HG02943 (cell line): ENCODE measurements around the gene OR2V2.
A peak's percentile ranks its signal among the peaks of the same experiment; 100 is the strongest.
"Not testable (repeated sequence)": the region's sequence is repeated elsewhere in the genome, so short reads cannot be mapped to it uniquely, and the experiment has no call there.

Source experiments
- ATAC-seq: cut with Tn5 transposase; IDR thresholded peaks from one replicate; pipeline ENCODE4 v1.9.1; 2021; ENCODE audit warnings: mild to moderate bottlenecking, low read depth, moderate library complexity; ENCODE audit not compliant: unreplicated experiment

Gene OR2V2

GRCh38 chr5:181167814-181168488, 20.6 kb downstream of the OR2V2 start:
- ATAC-seq = no peak

DNA sequence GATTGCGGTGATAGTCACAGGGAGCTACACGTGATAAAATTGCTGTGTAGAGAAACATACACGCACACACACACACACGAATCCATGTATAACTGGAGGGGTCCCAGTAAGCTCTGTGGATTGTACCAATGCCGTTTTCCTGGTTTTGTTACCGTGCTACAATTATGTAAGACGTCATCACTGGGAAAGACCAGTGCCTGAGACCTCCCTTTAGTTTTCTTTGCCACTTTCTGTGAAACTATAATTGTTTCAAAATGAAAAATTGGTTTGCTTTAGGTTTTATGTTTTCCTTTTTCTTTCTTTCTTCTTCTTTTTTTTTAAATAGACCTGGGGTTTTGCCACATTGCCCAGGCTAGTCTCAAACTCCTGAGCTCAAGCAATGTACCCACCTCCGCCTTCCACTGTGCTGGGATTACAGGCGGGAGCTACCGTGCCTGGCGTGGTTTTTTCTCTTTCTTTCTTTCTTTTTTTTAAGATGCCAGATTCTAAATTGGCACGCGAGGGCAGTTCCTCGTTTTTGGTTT, 21.3 kb downstream of the OR2V2 start:
- no peak for ATAC-seq

- ATAC-seq = not testable (repeated sequence)
Observed at GRCh38 chr5:181169459-181170236, 22.3 kb downstream of the OR2V2 start.

- ATAC-seq = no peak
Observed at GRCh38 chr5:181170237-181170825, 22.9 kb downstream of the OR2V2 start.

- ATAC-seq = no peak
Observed at GRCh38 chr5:181170996-181171395, 23.6 kb downstream of the OR2V2 start.

GRCh38 chr5:181171782-181172181, 24.4 kb downstream of the OR2V2 start:
- ATAC-seq = no peak

- ATAC-seq = no peak
Observed at GRCh38 chr5:181173027-181173419, 25.6 kb downstream of the OR2V2 start.

GRCh38 chr5:181173420-181174342, 26.3 kb downstream of the OR2V2 start:
- no peak for ATAC-seq

GRCh38 chr5:181176254-181176952, 29.0 kb downstream of the OR2V2 start:
- no peak for ATAC-seq

DNA sequence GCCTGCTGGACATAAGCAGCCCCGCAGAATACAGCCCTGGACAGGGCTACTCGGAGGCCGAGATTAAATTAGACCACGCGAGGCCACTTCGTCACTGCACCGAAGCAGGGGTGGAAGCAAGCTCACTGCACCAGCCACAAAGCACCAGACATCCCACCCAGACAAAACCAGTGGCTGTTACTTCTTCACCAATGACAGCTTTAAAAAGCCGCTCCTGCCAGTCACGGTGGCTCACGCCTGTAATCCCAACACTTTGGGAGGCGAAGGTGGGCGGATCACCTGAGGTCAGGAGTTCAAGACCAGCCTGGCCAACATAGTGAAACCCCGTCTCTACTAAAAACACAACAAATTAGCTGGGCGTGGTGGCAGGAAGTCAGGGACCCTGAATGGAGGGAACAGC, 30.2 kb downstream of the OR2V2 start:
- ATAC-seq = not testable (repeated sequence)

GRCh38 chr5:181181650-181182565, 34.5 kb downstream of the OR2V2 start:
- ATAC-seq = peak; percentile 54

DNA sequence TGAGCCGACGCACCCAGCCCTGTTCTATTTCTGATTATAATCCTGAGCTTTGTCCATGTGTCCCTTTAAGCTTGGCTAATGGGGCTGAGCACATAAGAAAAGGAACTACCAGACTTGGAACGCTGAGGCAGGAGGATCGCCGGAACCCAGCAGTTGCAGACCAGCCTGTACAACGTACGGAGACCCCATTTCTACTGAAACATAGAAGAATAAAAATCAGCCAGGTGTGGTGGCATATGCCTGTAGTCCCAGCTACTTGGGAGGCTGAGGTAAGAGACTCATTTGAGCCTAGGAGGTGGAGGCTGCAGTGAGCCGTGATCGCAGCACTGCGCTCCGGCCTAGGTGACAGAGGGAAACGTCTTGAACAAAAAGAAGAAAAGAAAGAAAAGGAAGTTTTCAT, 35.3 kb downstream of the OR2V2 start:
- ATAC-seq = no peak

- ATAC-seq = no peak
Observed at GRCh38 chr5:181184845-181185216, 37.4 kb downstream of the OR2V2 start.

- no peak for ATAC-seq
Observed at GRCh38 chr5:181185560-181185959, 38.2 kb downstream of the OR2V2 start.

- no peak for ATAC-seq
Observed at GRCh38 chr5:181186022-181186421, 38.6 kb downstream of the OR2V2 start.

DNA sequence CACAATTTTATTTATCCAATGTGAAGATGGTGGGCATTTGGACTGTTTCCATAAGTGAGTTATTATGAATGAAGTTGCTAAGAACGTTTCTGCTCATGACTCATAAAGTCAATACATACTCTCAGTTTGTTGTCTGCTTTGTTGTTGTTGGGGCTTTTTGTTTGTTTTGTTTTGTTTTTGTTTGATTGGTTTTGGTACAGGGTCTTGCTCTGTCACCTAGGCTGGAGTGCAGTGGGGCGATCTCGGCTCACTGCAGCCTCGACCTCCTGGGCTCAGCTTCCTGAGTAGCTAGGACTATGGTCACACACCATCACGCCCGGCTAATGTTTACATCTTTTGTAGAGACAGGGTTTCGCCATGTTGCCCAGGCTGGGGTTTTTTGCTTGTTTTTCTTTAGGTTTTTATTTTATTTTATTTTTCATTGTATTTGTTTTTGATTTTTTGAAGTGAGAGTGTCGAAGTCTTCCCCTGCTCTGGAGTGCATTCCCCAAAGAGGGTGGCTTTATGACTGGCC, 39.7 kb downstream of the OR2V2 start:
- no peak for ATAC-seq

- no peak for ATAC-seq
Observed at GRCh38 chr5:181187500-181188213, 40.3 kb downstream of the OR2V2 start.
